Tibial nerve (tissue), 3 donors: ENCODE measurements around the gene ZNF611.

Source experiments
- POLR2A ChIP-seq, 2 donors: fragments of 450-650 bp; IDR thresholded peaks; one replicate each; pipeline ENCODE4 v1.6.1; 2017; ENCODE audit warnings: antibody characterized with exemption in 2 of 2, mild to moderate bottlenecking in 2 of 2, moderate library complexity in 2 of 2
- TF ChIP-seq, protein P1 (sequence below), 5 experiments: fragments of 200-600 bp in 3 of 5; fragments of 450-650 bp in 2 of 5; sonication (generic) in 3 of 5; IDR thresholded peaks; one replicate each; pipeline ENCODE4 v1.5.1; 2016 to 2019; ENCODE audit warnings: antibody characterized with exemption in 5 of 5, mild to moderate bottlenecking in 3 of 5, moderate library complexity in 2 of 5

DNA sequence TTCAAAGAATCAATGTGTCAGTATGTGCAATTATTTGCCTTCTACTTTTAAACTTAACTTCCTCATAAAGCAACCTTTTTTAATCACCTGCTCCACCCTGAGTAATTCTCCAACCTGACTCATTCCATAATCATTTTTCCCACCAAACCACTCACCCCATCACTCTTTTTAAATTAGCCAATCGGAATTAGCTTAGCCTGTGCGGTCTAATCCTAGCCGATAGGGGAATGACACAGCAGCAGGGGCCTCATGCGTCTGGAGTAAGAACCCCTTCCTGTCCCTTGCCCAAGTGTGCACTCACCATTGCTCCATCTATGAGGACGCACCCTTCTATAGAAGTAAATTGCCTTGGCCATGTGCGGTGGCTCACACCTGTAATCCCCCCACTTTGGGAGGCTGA is 69.3 kb downstream of the ZNF611 start:
- TF ChIP-seq, protein P1, sequence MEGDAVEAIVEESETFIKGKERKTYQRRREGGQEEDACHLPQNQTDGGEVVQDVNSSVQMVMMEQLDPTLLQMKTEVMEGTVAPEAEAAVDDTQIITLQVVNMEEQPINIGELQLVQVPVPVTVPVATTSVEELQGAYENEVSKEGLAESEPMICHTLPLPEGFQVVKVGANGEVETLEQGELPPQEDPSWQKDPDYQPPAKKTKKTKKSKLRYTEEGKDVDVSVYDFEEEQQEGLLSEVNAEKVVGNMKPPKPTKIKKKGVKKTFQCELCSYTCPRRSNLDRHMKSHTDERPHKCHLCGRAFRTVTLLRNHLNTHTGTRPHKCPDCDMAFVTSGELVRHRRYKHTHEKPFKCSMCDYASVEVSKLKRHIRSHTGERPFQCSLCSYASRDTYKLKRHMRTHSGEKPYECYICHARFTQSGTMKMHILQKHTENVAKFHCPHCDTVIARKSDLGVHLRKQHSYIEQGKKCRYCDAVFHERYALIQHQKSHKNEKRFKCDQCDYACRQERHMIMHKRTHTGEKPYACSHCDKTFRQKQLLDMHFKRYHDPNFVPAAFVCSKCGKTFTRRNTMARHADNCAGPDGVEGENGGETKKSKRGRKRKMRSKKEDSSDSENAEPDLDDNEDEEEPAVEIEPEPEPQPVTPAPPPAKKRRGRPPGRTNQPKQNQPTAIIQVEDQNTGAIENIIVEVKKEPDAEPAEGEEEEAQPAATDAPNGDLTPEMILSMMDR (IDR thresholded peaks at IDR 0.05): no peak
- no peak for TF ChIP-seq POLR2A (IDR thresholded peaks at IDR 0.05)
